ENCODE measurements around the gene SHISAL2A.

The SHISAL2A gene

GRCh38 chr1:52657702-52658101 lies 24.7 kb downstream of the SHISAL2A start:
- Histone ChIP-seq H3K4me2 (ENCODE audit: low read length) (no peak overlapping the region), H3K4me3 (ENCODE audit: low read length) (no peak overlapping the region)
- WGBS (ENCODE audit: extremely low coverage, insufficient coverage, low lambda C conversion rate), result no CpG with 5 or more reads among the region's 3 CpGs

DNA sequence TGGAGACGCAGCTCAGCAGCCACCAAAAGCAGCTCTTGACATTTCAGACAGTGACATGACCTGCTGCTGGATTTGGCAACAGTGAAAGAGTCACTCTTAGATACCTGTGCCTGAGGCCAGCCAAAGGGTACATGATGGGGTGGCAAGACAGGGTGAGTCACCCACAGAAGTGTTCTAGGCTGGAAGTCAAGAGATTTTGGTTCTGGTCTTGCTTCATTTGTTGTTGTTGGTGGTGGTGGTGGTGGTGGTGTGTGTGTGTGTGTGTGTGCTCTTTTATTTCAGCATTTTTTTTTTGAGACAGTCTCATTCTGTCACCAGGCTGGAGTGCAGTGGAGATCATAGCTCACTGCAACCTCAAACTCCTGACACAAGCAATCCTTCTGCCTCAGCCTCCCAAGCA lies 25.8 kb downstream of the SHISAL2A start:
- H3K4me3 ChIP-seq (ENCODE audit: low read length), result no peak overlapping the region
- no CpG with 5 or more reads among the region's 1 CpG for WGBS (ENCODE audit: extremely low coverage, insufficient coverage, low lambda C conversion rate)
- no peak overlapping the region for H3K27ac ChIP-seq (ENCODE audit: low read depth, low read length)
- no peak overlapping the region for H4K8ac ChIP-seq (ENCODE audit: low read depth, low read length)
- H3K4me1 ChIP-seq (ENCODE audit: control insufficient read depth, low read depth, low read length), result peaks cover 6% of the 10 kb centered on the region
- DNase-seq, result no peak
- no peak overlapping the region for H3K4me2 ChIP-seq (ENCODE audit: low read length)
- no peaks in the 10 kb centered on the region for H3K79me2 ChIP-seq (ENCODE audit: control insufficient read depth, insufficient read depth, low read length)
- no peak overlapping the region for H4K5ac ChIP-seq (ENCODE audit: low read length)
- no peak overlapping the region for H3K9ac ChIP-seq (ENCODE audit: low read length)
- no peak overlapping the region for H2AK5ac ChIP-seq (ENCODE audit: low read length)
- H2BK15ac ChIP-seq (replicated peaks; ENCODE audit: low read depth), result no peak overlapping the region
- no peak overlapping the region for H3K18ac ChIP-seq (ENCODE audit: low read length)
- no peaks in the 10 kb centered on the region for H3K79me1 ChIP-seq (ENCODE audit: low read length)
- H2BK120ac ChIP-seq (ENCODE audit: low read depth, low read length), result no peak overlapping the region
- H3K27me3 ChIP-seq (ENCODE audit: insufficient read depth, low read length, poor library complexity), result no peaks in the 10 kb centered on the region
- H3K56ac ChIP-seq (ENCODE audit: low read length), result no peak overlapping the region
- no peaks in the 10 kb centered on the region for H3K36me3 ChIP-seq (ENCODE audit: control insufficient read depth, insufficient read depth, low read length)
- H2BK5ac ChIP-seq (ENCODE audit: low read length), result no peak overlapping the region
- no peak overlapping the region for H3K4ac ChIP-seq (ENCODE audit: low read depth, low read length)
- H3K23ac ChIP-seq (ENCODE audit: low read length), result no peak overlapping the region

More at GRCh38 chr1:52657702-52658101, 24.7 kb downstream of the SHISAL2A start:
- H3K23ac ChIP-seq (ENCODE audit: low read length), result no peak overlapping the region
- H3K27me3 ChIP-seq (ENCODE audit: insufficient read depth, low read length, poor library complexity), result no peaks in the 10 kb centered on the region
- no peak overlapping the region for H3K27ac ChIP-seq (ENCODE audit: low read depth, low read length)
- no peak overlapping the region for H3K56ac ChIP-seq (ENCODE audit: low read length)
- H3K79me1 ChIP-seq (ENCODE audit: low read length), result no peaks in the 10 kb centered on the region
- H3K4ac ChIP-seq (ENCODE audit: low read depth, low read length), result no peak overlapping the region
- H2BK15ac ChIP-seq (replicated peaks; ENCODE audit: low read depth), result no peak overlapping the region
- H4K5ac ChIP-seq (ENCODE audit: low read length), result no peak overlapping the region
- no peaks in the 10 kb centered on the region for H3K79me2 ChIP-seq (ENCODE audit: control insufficient read depth, insufficient read depth, low read length)
- no peak overlapping the region for H2AK5ac ChIP-seq (ENCODE audit: low read length)
- no peak for DNase-seq
- peaks cover 5% of the 10 kb centered on the region for H3K4me1 ChIP-seq (ENCODE audit: control insufficient read depth, low read depth, low read length)
- no peak overlapping the region for H2BK5ac ChIP-seq (ENCODE audit: low read length)
- no peak overlapping the region for H3K9ac ChIP-seq (ENCODE audit: low read length)
- no peaks in the 10 kb centered on the region for H3K36me3 ChIP-seq (ENCODE audit: control insufficient read depth, insufficient read depth, low read length)
- H3K18ac ChIP-seq (ENCODE audit: low read length), result no peak overlapping the region
- H4K8ac ChIP-seq (ENCODE audit: low read depth, low read length), result no peak overlapping the region
- H2BK120ac ChIP-seq (ENCODE audit: low read depth, low read length), result no peak overlapping the region

DNA sequence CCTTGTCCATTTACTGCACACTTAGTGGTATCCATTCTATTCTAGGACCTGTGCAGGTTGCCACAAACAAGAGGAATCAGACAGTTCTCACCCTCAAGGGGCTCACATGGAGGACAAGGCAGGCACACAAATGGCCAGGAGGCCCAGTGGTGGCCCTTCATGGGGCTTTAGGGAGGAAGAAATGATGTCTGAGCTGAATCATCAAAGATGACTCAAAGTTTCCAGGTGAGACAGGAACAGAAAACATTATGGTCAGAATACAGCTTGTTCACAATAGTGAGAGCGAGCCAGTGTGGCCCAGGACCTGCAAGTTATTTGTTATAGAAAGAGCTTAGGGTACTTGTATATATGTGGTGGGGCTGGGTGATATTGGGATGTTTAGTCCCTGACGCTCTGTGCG lies 26.4 kb downstream of the SHISAL2A start:
- Histone ChIP-seq H3K4me2 (ENCODE audit: low read length) (no peak overlapping the region), H3K23ac (ENCODE audit: low read length) (no peak overlapping the region), H2BK5ac (ENCODE audit: low read length) (no peak overlapping the region), H3K18ac (ENCODE audit: low read length) (no peak overlapping the region), H3K36me3 (ENCODE audit: control insufficient read depth, insufficient read depth, low read length) (no peaks in the 10 kb centered on the region), H3K56ac (ENCODE audit: low read length) (no peak overlapping the region), H3K4me1 (ENCODE audit: control insufficient read depth, low read depth, low read length) (peaks cover 6% of the 10 kb centered on the region), H3K27me3 (ENCODE audit: insufficient read depth, low read length, poor library complexity) (no peaks in the 10 kb centered on the region), H4K5ac (ENCODE audit: low read length) (no peak overlapping the region), H4K8ac (ENCODE audit: low read depth, low read length) (no peak overlapping the region), H2AK5ac (ENCODE audit: low read length) (no peak overlapping the region), H3K79me2 (ENCODE audit: control insufficient read depth, insufficient read depth, low read length) (no peaks in the 10 kb centered on the region), H2BK15ac (replicated peaks; ENCODE audit: low read depth) (no peak overlapping the region), H3K4me3 (ENCODE audit: low read length) (no peak overlapping the region), H3K4ac (ENCODE audit: low read depth, low read length) (no peak overlapping the region), H2BK120ac (ENCODE audit: low read depth, low read length) (no peak overlapping the region), H3K9ac (ENCODE audit: low read length) (no peak overlapping the region), H3K27ac (ENCODE audit: low read depth, low read length) (no peak overlapping the region), H3K79me1 (ENCODE audit: low read length) (no peaks in the 10 kb centered on the region)
- peak; percentile 39 for DNase-seq
- no CpG with 5 or more reads among the region's 3 CpGs for WGBS (ENCODE audit: extremely low coverage, insufficient coverage, low lambda C conversion rate)

GRCh38 chr1:52659851-52660596 lies 27.1 kb downstream of the SHISAL2A start:
- H3K18ac ChIP-seq (ENCODE audit: low read length), result no peak overlapping the region
- no peak overlapping the region for H3K4me3 ChIP-seq (ENCODE audit: low read length)
- H2BK15ac ChIP-seq (replicated peaks; ENCODE audit: low read depth), result no peak overlapping the region
- no peak overlapping the region for H3K4ac ChIP-seq (ENCODE audit: low read depth, low read length)
- no peaks in the 10 kb centered on the region for H3K27me3 ChIP-seq (ENCODE audit: insufficient read depth, low read length, poor library complexity)
- no peak overlapping the region for H4K5ac ChIP-seq (ENCODE audit: low read length)
- H3K36me3 ChIP-seq (ENCODE audit: control insufficient read depth, insufficient read depth, low read length), result no peaks in the 10 kb centered on the region
- H3K56ac ChIP-seq (ENCODE audit: low read length), result peak overlapping the region; percentile 46
- no peak overlapping the region for H3K23ac ChIP-seq (ENCODE audit: low read length)
- H2BK5ac ChIP-seq (ENCODE audit: low read length), result no peak overlapping the region
- H4K8ac ChIP-seq (ENCODE audit: low read depth, low read length), result no peak overlapping the region
- no peak overlapping the region for H2AK5ac ChIP-seq (ENCODE audit: low read length)
- peak; percentile 82 for DNase-seq
- no peaks in the 10 kb centered on the region for H3K79me1 ChIP-seq (ENCODE audit: low read length)
- H3K4me2 ChIP-seq (ENCODE audit: low read length), result no peak overlapping the region
- no peak overlapping the region for H2BK120ac ChIP-seq (ENCODE audit: low read depth, low read length)
- H3K27ac ChIP-seq (ENCODE audit: low read depth, low read length), result peak overlapping the region; percentile 46
- H3K9ac ChIP-seq (ENCODE audit: low read length), result peak overlapping the region; percentile 3
- H3K79me2 ChIP-seq (ENCODE audit: control insufficient read depth, insufficient read depth, low read length), result no peaks in the 10 kb centered on the region
- WGBS (ENCODE audit: extremely low coverage, insufficient coverage, low lambda C conversion rate), result no CpG with 5 or more reads among the region's 13 CpGs
- peaks cover 8% of the 10 kb centered on the region for H3K4me1 ChIP-seq (ENCODE audit: control insufficient read depth, low read depth, low read length)

GRCh38 chr1:52660807-52661206 lies 27.8 kb downstream of the SHISAL2A start:
- Histone ChIP-seq H3K27me3 (ENCODE audit: insufficient read depth, low read length, poor library complexity) (no peaks in the 10 kb centered on the region), H2BK5ac (ENCODE audit: low read length) (no peak overlapping the region), H3K27ac (ENCODE audit: low read depth, low read length) (no peak overlapping the region), H2BK120ac (ENCODE audit: low read depth, low read length) (no peak overlapping the region), H3K79me1 (ENCODE audit: low read length) (no peaks in the 10 kb centered on the region), H3K4ac (ENCODE audit: low read depth, low read length) (no peak overlapping the region), H2BK15ac (replicated peaks; ENCODE audit: low read depth) (no peak overlapping the region), H4K5ac (ENCODE audit: low read length) (no peak overlapping the region), H3K4me2 (ENCODE audit: low read length) (no peak overlapping the region), H3K4me3 (ENCODE audit: low read length) (no peak overlapping the region), H3K36me3 (ENCODE audit: control insufficient read depth, insufficient read depth, low read length) (no peaks in the 10 kb centered on the region), H3K23ac (ENCODE audit: low read length) (no peak overlapping the region), H4K8ac (ENCODE audit: low read depth, low read length) (no peak overlapping the region), H3K79me2 (ENCODE audit: control insufficient read depth, insufficient read depth, low read length) (no peaks in the 10 kb centered on the region), H3K4me1 (ENCODE audit: control insufficient read depth, low read depth, low read length) (peaks cover 15% of the 10 kb centered on the region), H3K9ac (ENCODE audit: low read length) (no peak overlapping the region), H3K18ac (ENCODE audit: low read length) (no peak overlapping the region), H3K56ac (ENCODE audit: low read length) (no peak overlapping the region), H2AK5ac (ENCODE audit: low read length) (no peak overlapping the region)
- DNase-seq, result no peak
- WGBS (ENCODE audit: extremely low coverage, insufficient coverage, low lambda C conversion rate), result no CpG with 5 or more reads among the region's 3 CpGs
